Measurements from ENCODE around the gene AEBP1. TPM values are rescaled to one million over a fixed set of nuclear protein-coding genes. Genes with fewer than 3 reads are reported as not detected.

Gene AEBP1
- total RNA-seq, 1 donor from 2014 or later = 12.4 TPM

DNA sequence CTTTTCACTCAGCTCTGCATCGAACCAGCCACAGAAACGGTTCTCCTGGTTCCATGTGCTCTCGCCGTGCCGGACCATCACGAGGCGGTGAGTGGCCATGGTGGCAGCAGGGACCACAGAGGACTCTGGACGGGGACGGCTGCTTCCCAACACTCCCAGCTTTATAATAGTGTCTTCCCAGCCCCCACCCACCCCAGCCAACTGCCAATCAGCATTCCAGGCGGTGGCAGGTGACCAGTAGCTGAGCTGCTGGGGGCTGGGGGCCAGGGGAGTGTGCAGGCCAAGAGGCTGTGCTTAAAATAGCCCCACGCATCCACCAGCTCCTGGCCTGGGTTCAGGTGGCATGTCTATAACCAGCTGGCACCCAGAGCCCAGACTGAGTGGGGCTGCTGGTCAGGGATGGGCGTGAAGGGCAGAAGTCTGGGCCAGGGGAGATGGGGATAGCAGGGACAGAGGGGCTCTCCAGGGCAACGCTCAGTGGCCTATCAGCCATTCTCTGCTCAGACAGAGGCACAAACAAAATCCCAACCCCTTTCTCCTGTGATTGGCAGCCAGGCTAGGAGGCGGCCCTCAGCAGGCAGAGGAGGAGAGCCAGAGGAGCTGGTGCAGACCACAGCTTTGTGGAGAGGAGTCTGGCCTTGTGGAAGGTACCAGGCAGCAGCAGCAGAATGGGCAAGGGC, 38.6 kb upstream of the AEBP1 start, which contains the start of gene PGAM2:
PGAM2 (minus strand) TSS at position 137 of the 680 bp plus-strand sequence; CDS start at position 99, 38 bp downstream.
- DNase-seq (peak; percentile 88), ATAC-seq (ENCODE audit: poor library complexity) (peak; percentile 67)
- intact Hi-C loops (cut with DNase I) = no loop called here

DNA sequence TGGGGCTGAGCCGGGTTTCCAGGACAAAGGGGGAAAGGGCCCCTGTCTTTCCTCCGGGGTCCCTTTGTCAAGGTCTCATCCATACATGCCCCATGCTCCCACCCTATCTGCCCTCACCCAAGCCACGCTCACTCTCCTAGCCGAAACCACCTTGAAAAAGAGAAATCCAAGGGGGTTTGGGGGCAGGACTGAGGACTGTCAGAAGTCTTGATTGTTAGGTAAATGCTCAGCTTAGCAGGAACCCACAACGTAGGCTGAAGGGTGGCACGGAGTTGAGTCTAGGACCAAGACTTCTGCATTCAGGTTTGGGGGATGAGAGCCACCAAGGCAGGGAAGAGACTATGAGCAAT, 38.1 kb upstream of the AEBP1 start:
- intact Hi-C loops (cut with DNase I) = no loop called here
- ATAC-seq (ENCODE audit: poor library complexity) (no peak), DNase-seq (no peak)

DNA sequence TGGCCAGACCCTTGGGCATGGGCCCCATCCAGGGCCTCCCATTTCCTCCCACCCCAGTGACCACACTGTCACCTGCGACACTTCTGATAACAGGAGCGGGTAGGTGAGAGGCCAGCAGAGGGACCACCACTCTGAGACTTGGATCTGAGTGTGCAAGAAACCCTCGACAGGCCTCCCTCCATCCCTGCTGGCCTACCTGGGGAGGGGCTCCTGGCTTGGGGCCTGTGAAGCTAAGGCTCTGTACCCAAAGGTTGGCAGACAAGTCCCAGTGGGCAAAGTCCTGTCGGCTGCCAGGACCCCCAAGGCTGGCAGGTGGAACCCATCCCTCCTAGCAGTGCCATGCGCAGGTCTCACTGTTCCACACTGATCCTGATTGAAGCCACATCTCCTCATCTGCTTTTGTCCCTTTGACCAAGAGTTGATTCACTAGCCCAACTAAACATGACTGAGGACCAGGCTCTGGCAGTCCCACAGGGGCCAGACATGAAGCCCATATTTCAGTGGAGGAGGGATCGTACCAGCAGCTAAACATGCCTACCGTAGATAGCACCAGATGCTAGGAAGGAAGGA, 37.6 kb upstream of the AEBP1 start:
- DNase-seq (no peak), ATAC-seq (ENCODE audit: poor library complexity) (no peak)
- intact Hi-C loops (cut with DNase I) = no loop called here

DNA sequence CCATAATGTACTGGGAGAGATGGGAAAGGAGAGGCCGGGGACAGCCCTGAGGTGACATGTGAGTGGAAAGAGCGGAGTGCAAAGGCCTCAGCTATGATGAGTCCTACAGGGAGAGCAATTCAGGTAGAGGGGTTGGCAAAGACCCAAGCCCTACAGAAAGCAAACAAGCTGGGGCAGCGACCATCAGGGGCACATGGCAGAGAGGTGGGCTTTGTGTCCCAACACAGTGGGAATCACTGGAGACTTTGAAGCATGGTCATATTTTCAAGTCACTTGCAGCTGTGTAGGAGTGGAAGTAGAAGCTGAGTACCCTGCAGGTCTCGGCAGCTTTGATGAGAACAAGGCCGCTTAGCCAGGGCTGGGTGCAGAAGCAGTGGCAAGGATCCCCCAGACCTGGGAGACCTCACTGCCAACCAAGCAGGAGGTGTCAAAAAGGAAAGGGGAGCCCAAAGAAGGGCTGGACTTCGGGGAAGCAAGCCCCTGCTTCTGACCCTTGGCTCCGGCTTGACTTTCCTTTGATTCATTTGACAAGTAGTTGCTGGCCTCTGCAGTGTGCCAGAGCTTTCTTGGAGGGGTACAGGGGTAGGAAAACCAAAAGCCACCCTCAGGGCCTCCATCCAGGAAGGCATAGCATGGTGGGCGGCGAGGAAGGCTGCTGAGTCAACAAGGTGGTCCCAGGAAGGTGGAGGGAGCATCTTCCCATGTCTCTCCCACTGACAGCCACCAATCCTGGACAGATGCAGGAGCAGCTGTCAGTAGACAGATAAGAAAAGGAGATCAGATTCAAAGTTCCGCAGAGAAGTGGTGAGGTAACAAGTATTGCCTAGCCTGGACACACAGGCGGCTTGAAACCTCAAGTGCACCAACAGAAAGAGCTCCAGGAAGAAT, 36.8 kb upstream of the AEBP1 start:
- no peak for DNase-seq
- no peak for ATAC-seq (ENCODE audit: poor library complexity)

DNA sequence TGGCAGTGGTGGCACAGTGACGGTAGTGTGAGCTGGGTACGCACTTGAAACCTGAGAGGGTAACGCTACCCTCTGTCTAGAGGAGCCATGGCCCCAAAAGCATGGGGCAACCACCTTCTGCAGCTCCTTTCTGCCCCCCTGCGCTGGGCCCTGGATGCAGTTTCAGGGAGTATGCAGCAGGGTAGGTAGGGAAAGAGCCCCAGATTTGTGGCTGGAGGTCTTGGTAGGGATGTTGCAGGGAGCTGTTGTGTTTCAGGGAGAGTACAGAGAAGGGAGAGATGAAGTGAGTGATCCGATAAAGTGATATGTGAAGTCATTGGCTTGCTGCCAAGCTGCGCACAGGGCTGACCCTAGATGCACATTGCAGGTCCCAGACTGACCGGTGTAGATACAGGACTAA, 36.1 kb upstream of the AEBP1 start:
- no peak for DNase-seq
- intact Hi-C loops (cut with DNase I) = no loop called here
- no peak for ATAC-seq (ENCODE audit: poor library complexity)

More for the DNA sequence above, 36.8 kb upstream of the AEBP1 start:
- intact Hi-C loops (cut with DNase I) = no loop called here

DNA sequence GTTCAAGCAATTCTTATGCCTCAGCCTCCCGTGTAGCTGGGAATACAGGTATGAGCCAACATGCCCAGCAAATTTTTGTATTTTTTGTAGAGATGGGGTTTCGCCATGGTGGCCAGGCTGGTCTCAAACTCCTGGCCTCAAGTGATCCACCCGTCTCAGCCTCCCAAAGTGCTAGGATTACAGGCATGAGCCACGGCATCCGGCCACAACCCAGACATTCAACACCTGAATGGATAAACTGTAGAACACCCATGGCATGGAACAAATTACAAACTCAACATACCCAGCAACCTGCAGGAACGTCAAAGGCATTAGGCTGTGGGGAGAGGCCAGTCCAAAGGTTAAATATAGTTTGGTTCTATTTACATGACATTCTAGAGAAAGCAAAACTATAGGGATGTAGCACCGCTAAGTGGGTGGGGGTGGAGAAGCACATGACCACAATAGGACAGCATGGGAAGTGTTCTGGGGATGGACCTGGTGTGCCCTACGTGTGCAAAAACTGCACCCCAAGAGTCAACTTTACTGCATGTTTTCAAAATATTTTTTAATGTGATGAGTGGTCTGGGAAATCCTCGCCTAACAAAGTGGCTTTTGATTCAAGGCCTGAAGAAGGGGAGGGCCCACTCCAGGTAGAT, 32.3 kb upstream of the AEBP1 start:
- intact Hi-C loops (cut with DNase I) = no loop called here
- DNase-seq (no peak), ATAC-seq (ENCODE audit: poor library complexity) (no peak)

DNA sequence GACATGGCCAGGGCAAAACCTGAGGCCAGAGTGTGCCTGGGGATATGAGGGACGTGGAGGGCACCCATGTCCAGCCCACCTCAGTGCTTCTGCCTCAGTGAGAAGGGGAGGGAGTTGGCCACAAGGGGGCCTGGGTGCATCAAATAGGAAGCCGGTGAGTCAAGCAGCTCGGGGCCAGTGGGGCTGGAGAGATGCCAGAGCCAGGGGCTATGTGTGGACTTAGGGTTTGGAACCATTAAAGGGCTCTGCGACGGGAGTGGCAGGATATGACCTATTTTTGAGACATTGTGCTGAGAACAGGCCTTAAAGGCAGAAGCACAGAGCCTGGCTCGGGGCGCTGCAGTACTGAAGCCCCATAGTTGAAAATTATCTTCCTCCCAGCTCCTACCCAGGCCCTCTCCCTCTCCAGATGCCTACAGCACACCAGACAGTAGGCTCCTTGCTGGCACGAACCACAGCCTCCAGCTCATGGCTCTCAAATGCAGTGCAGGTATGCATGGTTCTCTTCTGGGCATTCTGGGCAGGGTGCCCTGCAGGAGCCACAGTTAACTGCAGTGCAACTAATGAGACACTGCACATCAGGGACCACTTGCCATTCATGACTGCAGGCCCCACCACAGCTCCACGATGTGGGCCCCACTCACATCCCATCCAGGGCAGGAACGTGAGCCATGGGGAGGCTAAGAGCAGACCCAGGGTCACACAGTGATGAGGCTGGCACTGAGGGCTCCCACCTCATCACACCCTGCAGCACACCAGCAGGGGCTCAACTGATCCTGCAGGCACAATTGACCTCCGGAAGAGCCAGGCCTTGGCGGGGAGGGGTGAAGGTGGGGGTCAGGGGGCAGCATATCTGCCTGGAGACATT, 31.5 kb upstream of the AEBP1 start:
- DNase-seq = peak; percentile 88
- ATAC-seq (ENCODE audit: poor library complexity) = peak; percentile 42
- intact Hi-C loops (cut with DNase I) = no loop called here

DNA sequence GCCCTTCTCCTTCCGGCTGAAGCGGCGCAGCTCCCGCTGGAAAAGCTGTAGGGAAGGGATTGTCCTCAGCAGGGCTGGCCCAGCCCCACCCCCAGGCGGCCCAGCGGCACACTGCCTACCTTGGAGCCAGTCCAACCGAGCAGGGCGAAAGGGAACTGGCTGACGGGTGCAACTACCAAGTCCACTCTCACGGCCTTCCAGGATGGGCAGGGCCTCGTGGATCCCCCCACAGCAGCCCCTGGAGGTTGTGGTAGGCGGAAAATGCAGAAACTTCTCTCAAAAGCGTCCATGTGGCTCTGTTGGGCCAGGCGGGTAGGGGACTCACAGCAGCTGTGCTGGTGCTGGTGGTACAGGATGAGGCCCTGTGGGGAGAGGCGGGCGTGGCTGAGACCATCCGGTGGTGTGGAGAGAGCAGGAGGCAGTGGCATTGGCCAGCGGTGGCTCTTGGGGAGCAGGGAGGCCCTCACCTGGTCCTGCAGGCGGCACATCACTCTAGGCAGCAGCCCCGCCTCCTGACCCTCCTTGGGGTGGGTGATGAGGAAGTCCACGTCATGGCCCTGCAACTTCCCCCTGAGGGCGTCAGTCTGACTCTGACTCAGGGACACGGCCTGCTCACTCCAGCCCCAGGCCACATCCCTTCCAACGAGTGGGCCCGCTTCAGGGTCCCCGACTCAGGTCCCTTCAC, 30.3 kb upstream of the AEBP1 start:
- peak; percentile 70 for ATAC-seq (ENCODE audit: poor library complexity)
- intact Hi-C loops (cut with DNase I) = no loop called here
- peak; percentile 90 for DNase-seq

DNA sequence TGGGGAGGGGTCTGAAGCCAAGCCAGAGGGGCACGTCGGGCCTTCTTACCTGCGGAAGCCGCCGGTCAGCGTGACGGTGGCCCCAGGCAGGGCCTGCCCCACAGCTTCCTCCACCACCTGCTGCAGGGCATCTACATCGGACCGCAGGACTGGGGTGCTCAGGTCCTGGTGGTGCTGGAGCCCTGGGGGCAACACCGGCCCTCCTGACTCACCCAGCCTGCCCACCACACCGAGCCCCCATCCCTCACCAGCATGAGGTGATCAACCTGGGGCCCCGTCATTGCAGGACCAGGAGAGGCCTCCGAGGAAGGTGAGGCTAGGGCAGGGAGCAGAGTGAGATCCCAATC, 29.8 kb upstream of the AEBP1 start:
- intact Hi-C loops (cut with DNase I) = no loop called here
- DNase-seq = no peak
- ATAC-seq (ENCODE audit: poor library complexity) = no peak

DNA sequence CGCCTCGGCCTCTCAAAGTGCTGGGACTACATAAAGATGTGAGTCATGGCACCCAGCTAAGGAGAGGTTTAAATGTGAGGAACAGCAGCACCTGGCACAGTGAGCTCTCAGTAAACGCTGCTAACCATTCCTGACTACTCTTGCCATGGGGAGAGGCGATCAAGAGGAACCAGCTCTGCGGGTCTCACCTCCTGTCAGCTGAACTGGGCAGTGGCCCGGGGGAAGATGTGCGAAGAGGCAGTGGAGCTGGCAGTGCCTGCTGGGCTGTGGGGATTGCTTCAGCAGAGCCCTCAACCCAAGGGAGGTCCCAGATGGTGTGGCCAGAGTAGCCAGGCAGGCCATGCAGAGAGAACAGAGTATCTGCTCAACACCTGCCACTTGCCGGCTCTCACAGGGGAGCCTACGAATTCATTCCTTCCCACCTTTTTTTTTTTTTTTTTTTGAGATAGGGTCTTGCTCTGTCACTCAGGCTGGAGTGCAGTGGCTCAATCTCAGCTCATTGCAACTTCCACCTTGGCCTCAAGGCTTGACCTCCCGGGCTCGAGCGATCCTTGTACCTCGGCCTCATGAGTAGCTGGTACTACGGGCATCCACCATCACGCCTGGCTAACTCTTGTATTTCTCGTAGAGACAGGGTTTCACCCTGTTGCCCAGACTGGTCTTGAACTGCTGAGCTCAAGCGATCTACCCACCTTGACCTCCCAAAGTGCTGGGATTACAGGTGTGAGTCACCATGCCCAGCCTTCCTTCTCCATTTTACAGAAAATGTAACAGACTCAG, 28.7 kb upstream of the AEBP1 start:
- intact Hi-C loops (cut with DNase I) = no loop called here
- no peak for DNase-seq

DNA sequence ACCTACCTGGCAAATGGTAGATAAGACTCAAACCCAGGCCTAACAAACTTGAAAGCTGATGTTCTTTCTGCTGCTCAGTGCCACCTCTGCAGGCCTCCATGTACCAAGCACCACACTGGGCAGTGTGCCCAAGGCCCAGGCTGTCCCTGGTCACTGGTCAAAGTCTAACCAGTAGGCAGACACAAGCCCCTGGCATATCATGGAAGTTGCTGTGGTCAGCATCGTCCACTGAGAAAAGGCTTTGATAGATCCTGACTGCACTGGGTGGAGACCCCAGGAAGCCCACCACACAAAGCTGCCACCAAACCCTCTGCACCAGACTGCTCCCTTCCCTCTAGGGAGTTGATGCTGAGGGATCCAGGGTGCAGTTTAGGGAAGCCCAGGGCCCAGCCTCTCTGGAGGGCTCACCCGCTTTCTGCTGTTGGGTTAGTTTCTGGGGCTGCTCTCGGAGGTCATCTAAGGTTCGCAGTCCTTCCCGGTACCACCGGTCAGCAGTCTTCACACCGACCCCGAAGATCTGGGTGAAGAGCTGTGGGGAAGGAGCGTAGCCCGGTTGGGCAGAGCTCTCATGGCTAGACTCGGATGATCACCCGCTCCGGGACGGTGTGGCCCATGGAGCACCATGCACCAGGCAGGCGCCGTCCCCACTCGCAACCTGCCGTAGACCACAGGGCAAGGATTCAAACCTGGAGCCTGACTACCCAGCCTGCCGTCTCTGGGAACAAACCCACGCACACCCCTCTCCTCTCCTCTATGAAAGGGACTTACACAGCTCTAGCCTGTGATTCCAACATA, 27.8 kb upstream of the AEBP1 start:
- DNase-seq (peak; percentile 72), ATAC-seq (ENCODE audit: poor library complexity) (no peak)
- intact Hi-C loops (cut with DNase I) = no loop called here

More for the DNA sequence above, 28.7 kb upstream of the AEBP1 start:
- ATAC-seq (ENCODE audit: poor library complexity) = no peak

DNA sequence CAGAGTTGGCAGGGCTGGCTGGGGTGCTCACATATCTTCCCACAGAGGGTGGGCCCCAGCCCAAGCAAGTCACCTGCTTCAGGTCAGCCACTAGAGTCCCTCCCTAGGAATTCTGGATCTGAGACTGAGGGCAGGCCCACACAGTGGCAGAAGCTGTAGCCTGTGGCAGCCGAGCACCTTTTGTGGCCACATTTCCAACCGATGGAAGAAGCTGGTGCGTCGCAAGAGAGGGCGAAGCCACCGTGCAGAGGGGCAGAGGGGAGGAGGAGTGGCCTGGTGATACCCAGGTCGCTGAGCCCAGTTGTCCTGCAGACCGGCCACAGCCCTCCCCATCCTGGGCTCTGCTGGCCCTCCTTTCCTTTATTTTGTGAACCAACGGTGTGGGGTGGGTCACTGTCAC, 27.1 kb upstream of the AEBP1 start:
- ATAC-seq (ENCODE audit: poor library complexity) (no peak), DNase-seq (no peak)
- intact Hi-C loops (cut with DNase I) = no loop called here

DNA sequence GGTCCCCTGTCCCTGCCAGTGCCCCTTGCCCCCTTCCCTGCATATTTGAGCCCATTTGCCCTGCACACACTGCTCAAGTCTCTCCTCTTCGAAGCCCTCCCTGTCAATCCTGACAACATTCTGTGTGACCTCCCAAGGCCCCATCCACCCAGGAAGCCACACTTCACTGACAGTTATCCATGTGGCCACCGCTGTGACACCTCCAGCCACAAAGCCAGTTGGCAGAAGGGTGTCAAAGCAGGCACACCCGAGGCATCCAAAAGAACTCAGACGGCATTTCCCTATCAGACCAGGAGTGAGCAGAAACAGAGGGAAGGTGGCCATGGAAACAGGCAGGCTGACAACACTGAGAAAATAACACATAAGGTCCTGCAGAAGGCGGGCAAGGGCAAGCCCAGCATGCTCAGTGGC, 26.5 kb upstream of the AEBP1 start:
- DNase-seq = peak; percentile 69
- intact Hi-C loops (cut with DNase I) = no loop called here
- peak; percentile 39 for ATAC-seq (ENCODE audit: poor library complexity)

DNA sequence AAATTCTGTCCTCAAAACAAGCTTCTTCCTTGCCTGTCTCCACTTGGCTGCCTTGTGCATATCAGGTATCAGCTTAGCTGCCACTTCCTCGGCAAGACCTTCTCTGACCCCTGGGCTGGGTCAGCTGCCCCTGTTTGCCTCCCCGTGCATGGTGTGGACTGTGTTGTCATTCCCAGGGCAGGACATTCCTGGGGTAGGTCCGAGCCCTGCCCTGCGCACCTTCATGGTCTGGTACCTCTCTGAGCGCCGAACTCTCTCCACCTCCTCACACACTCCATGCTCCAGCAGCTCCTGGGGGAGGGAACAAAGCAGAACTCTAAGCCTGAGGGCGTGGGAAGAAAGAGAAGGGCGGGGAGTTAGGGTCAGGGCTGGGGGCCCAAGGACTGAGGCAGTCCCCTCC, 25.6 kb upstream of the AEBP1 start:
- intact Hi-C loops (cut with DNase I) = no loop called here
- DNase-seq = no peak
- no peak for ATAC-seq (ENCODE audit: poor library complexity)

DNA sequence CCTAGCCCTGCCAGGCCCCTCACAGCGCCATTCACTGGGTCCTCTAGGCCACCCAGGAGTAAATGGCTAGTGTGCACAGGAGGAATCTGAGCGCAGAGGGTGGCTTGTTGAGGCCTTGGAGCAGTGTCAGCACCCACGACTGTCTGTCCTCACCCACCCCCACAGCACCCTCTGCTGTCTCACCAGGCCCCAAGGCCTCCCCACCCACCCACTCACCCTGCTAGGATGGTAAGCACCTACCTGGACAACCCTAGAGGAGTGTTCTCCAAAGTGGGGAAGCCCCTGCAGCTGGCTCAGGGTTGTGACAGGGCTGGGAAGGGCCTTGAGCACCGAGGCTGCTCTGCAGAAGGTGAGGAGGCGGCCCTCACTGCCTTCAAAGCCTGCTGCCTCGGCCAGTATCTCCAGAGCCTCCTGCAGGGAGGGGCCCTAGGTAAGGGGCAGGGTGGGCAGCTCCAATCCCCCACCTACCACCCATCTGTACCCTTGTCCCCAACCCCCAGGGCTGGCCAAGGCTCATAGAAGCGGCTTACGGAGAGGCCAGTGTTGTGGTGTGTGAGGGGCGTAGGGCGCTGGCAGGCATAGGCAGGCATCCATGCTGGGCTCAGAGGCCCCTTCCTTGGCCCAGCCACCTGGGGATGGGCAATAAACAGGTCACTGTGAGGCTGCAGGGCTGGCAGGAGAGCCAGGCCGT, 24.7 kb upstream of the AEBP1 start:
- ATAC-seq (ENCODE audit: poor library complexity) = no peak
- no peak for DNase-seq
- intact Hi-C loops (cut with DNase I) = loop anchor here (5.0 kb wide), 1 partner anchor 43 kb away; the partner anchor contains the start of gene POLD2

DNA sequence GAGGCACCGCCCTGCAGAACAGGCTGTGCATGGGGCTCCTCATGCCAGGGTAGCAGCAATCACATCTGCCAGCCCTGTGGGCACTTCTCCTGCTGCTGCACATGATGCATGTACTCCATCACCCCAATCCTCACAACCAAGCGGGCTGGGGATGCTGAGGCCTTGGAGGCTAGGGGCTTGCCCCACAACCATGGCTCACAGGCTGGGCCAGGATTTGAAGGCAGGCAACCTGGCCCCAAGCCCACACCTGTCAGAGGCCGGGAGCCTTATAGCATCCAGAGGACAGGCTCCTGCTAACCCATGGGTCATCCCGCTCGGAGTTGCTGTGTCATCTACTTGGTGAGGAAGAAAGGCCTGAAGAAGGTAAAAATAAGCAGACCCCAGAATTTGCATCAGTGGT, 24.0 kb upstream of the AEBP1 start:
- ATAC-seq (ENCODE audit: poor library complexity) (no peak), DNase-seq (no peak)
- intact Hi-C loops (cut with DNase I) = loop anchor here (5.0 kb wide), 1 partner anchor 42 kb away; the partner anchor contains the start of gene POLD2
